Activated naive CD4-positive, alpha-beta T cell treated with anti-CD3 and anti-CD28 coated beads, Interleukin-2, amount 50 U/mL, for 72 hours (primary cell): ENCODE data around the gene LRRC14B. TPM values are rescaled to one million over a fixed set of nuclear protein-coding genes. Genes with fewer than 3 reads are reported as not detected.
A peak's percentile ranks its signal among the peaks of the same experiment; 100 is the strongest.
"Not testable (repeated sequence)": the region's sequence is repeated elsewhere in the genome, so short reads cannot be mapped to it uniquely, and the experiment has no call there.

Experiments used
- ATAC-seq, 2 donors: fragments of 150-1000 bp; cut with Tn5 transposase; 2 replicates each; pipeline ENCODE4 v1.10.0; 2021; ENCODE audit warnings: mild to moderate bottlenecking in 2 of 2, moderate library complexity in 2 of 2
- DNase-seq, 2 donors: peaks; one replicate each; pipeline ENCODE4 v3.0.0; 2021 to 2022; ENCODE audit warnings: low spot score in 2 of 2
- H3K27ac Mint-ChIP-seq, 2 donors: one replicate each; pipeline ENCODE4 v1.8.0; 2022; ENCODE audit warnings: mild to moderate bottlenecking in 2 of 2, mixed read lengths in 2 of 2
- H3K36me3 Mint-ChIP-seq, 2 donors: one replicate each; pipeline ENCODE4 v1.8.0; 2022; ENCODE audit warnings: mixed read lengths in 2 of 2
- H3K9me3 Mint-ChIP-seq, 2 donors: one replicate each; pipeline ENCODE4 v1.8.0; 2022; ENCODE audit warnings: mixed read lengths in 2 of 2
- total RNA-seq, 2 donors: library from RNA; stranded (reverse); gene quantifications; one replicate each; pipeline ENCODE4 v1.2.3, GENCODE V29; 2022

LRRC14B gene
- total RNA-seq, 2 donors from 2014 or later, result 0.16 TPM; not detected in 1

GRCh38 chr5:206406-206805 is 15.1 kb downstream of the LRRC14B start:
- Mint-ChIP-seq H3K36me3 (peaks cover 0 to 18% of the 10 kb centered on the region in 2 donors), H3K27ac (no peak overlapping the region), H3K9me3 (no peaks in the 10 kb centered on the region)
- DNase-seq, result no peak
- ATAC-seq, result no peak

GRCh38 chr5:206927-207536 is 15.7 kb downstream of the LRRC14B start:
- no peak for DNase-seq
- Mint-ChIP-seq H3K36me3 (peaks cover 0 to 18% of the 10 kb centered on the region in 2 donors), H3K9me3 (no peaks in the 10 kb centered on the region), H3K27ac (no peak overlapping the region)
- ATAC-seq, result no peak

GRCh38 chr5:207599-207998 is 16.3 kb downstream of the LRRC14B start:
- DNase-seq (no peak), ATAC-seq (no peak)
- peaks cover 0 to 15% of the 10 kb centered on the region in 2 donors for H3K36me3 Mint-ChIP-seq
- peak overlapping the region in 1 of 2 donors; percentile 50 for H3K27ac Mint-ChIP-seq
- H3K9me3 Mint-ChIP-seq, result no peaks in the 10 kb centered on the region

GRCh38 chr5:208449-209114 is 17.3 kb downstream of the LRRC14B start:
- DNase-seq, result no peak
- Mint-ChIP-seq H3K27ac (no peak overlapping the region), H3K9me3 (no peaks in the 10 kb centered on the region), H3K36me3 (peaks cover 0 to 14% of the 10 kb centered on the region in 2 donors)
- ATAC-seq, result no peak

- DNase-seq (no peak), ATAC-seq (no peak)
- H3K36me3 Mint-ChIP-seq, result peaks cover 9 to 27% of the 10 kb centered on the region in 2 donors
- no peaks in the 10 kb centered on the region for H3K9me3 Mint-ChIP-seq
- peak overlapping the region; percentile 61 to 75 for H3K27ac Mint-ChIP-seq
These were observed 22.6 kb downstream of the LRRC14B start for GRCh38 chr5:213803-214395.

- H3K9me3 Mint-ChIP-seq, DNase-seq: not testable (repeated sequence)
- ATAC-seq, result peak; percentile 52 to 58
- H3K27ac Mint-ChIP-seq, result peak overlapping the region; percentile 61 to 96
- peaks cover 19 to 27% of the 10 kb centered on the region in 2 donors for H3K36me3 Mint-ChIP-seq
These were observed 24.0 kb downstream of the LRRC14B start for GRCh38 chr5:215256-215655.

GRCh38 chr5:216076-216475 is 24.8 kb downstream of the LRRC14B start:
- Mint-ChIP-seq H3K36me3 (peaks cover 19 to 27% of the 10 kb centered on the region in 2 donors), H3K27ac (peak overlapping the region; percentile 61 to 96)
- not testable (repeated sequence) for ATAC-seq, H3K9me3 Mint-ChIP-seq, DNase-seq

GRCh38 chr5:217494-218456 is 26.5 kb downstream of the LRRC14B start, which contains the start of the genes CCDC127 and SDHA:
TSS of gene CCDC127 (minus strand) at chr5:218153. CDS start at chr5:216849, 1,304 bp downstream.
TSS of gene SDHA (plus strand) at chr5:218320. CDS start at chr5:218356, 36 bp downstream.
- Mint-ChIP-seq H3K27ac (peak within 1 kb of the TSS; percentile 91 to 97), H3K36me3 (peaks cover 19 to 27% of the 10 kb centered on the region in 2 donors)
- not testable (repeated sequence) for H3K9me3 Mint-ChIP-seq
- ATAC-seq (peak; percentile 79 to 87), DNase-seq (peak; percentile 96 to 99)

- Mint-ChIP-seq H3K36me3 (peaks cover 19 to 26% of the 10 kb centered on the region in 2 donors), H3K27ac (peak overlapping the region; percentile 91 to 97), H3K9me3 (no peaks in the 10 kb centered on the region)
- DNase-seq, result peak in 1 of 2 donors; percentile 45
- peak; percentile 26 to 27 for ATAC-seq
These were observed 27.4 kb downstream of the LRRC14B start for GRCh38 chr5:218457-219291.

GRCh38 chr5:219460-219863 is 28.2 kb downstream of the LRRC14B start:
- no peaks in the 10 kb centered on the region for H3K9me3 Mint-ChIP-seq
- H3K36me3 Mint-ChIP-seq, result peaks cover 19 to 22% of the 10 kb centered on the region in 2 donors
- peak; percentile 16 to 40 for ATAC-seq
- H3K27ac Mint-ChIP-seq, result peak overlapping the region; percentile 80 to 97
- peak in 1 of 2 donors; percentile 21 for DNase-seq

- peak overlapping the region; percentile 80 to 97 for H3K27ac Mint-ChIP-seq
- ATAC-seq (no peak), DNase-seq (no peak)
- H3K9me3 Mint-ChIP-seq, result no peaks in the 10 kb centered on the region
- H3K36me3 Mint-ChIP-seq, result peaks cover 15 to 24% of the 10 kb centered on the region in 2 donors
These were observed 28.7 kb downstream of the LRRC14B start for GRCh38 chr5:219991-220390.

GRCh38 chr5:222951-223715 is 31.8 kb downstream of the LRRC14B start:
- H3K9me3 Mint-ChIP-seq, ATAC-seq, DNase-seq: not testable (repeated sequence)
- Mint-ChIP-seq H3K27ac (peak overlapping the region; percentile 2 to 73), H3K36me3 (peaks cover 16 to 33% of the 10 kb centered on the region in 2 donors)

GRCh38 chr5:223791-224190 is 32.5 kb downstream of the LRRC14B start:
- DNase-seq (no peak), ATAC-seq (no peak)
- no peak overlapping the region for H3K27ac Mint-ChIP-seq
- no peaks in the 10 kb centered on the region for H3K9me3 Mint-ChIP-seq
- H3K36me3 Mint-ChIP-seq, result peaks cover 16 to 34% of the 10 kb centered on the region in 2 donors

- DNase-seq (no peak), ATAC-seq (no peak)
- peak overlapping the region; percentile 36 to 61 for H3K27ac Mint-ChIP-seq
- H3K9me3 Mint-ChIP-seq, result no peaks in the 10 kb centered on the region
- H3K36me3 Mint-ChIP-seq, result peaks cover 16 to 30% of the 10 kb centered on the region in 2 donors
These were observed 34.0 kb downstream of the LRRC14B start for GRCh38 chr5:225334-225733.

- not testable (repeated sequence) for H3K9me3 Mint-ChIP-seq, H3K27ac Mint-ChIP-seq, ATAC-seq, DNase-seq
- peaks cover 16 to 30% of the 10 kb centered on the region in 2 donors for H3K36me3 Mint-ChIP-seq
These were observed 36.1 kb downstream of the LRRC14B start for GRCh38 chr5:227375-227774.
